ENCODE results near the gene CNTN1.

The CNTN1 gene

GRCh38 chr12:40959041-40959440 lies 266.8 kb downstream of the CNTN1 start:
- no peak for FAIRE-seq
- DNase-seq (ENCODE audit: insufficient read length, low spot score) = no peak
- TF ChIP-seq POU2F2 (IDR thresholded peaks at IDR 0.05; ENCODE audit: low read depth, low read length) (no peak), POLR2A (IDR thresholded peaks at IDR 0.05; ENCODE audit: low read depth, low read length) (no peak), TAF1 (IDR thresholded peaks at IDR 0.05; ENCODE audit: low read depth, low read length) (no peak), POLR2AphosphoS5 (IDR thresholded peaks at IDR 0.05; ENCODE audit: low read depth, low read length) (no peak), SPI1 (IDR thresholded peaks at IDR 0.05; ENCODE audit: low read depth, low read length) (no peak), PAX5 (IDR thresholded peaks at IDR 0.05; ENCODE audit: insufficient read depth, low read length, severe bottlenecking) (no peak)

- FAIRE-seq (no peak), DNase-seq (ENCODE audit: insufficient read length, low spot score) (no peak)
- TF ChIP-seq PAX5 (IDR thresholded peaks at IDR 0.05; ENCODE audit: insufficient read depth, low read length, severe bottlenecking) (no peak), TAF1 (IDR thresholded peaks at IDR 0.05; ENCODE audit: low read depth, low read length) (no peak), POLR2AphosphoS5 (IDR thresholded peaks at IDR 0.05; ENCODE audit: low read depth, low read length) (no peak), SPI1 (IDR thresholded peaks at IDR 0.05; ENCODE audit: low read depth, low read length) (no peak), POLR2A (IDR thresholded peaks at IDR 0.05; ENCODE audit: low read depth, low read length) (no peak), POU2F2 (IDR thresholded peaks at IDR 0.05; ENCODE audit: low read depth, low read length) (no peak)
Measured at GRCh38 chr12:40963751-40964150, 271.5 kb downstream of the CNTN1 start.

GRCh38 chr12:40969796-40970195 lies 277.6 kb downstream of the CNTN1 start:
- FAIRE-seq (no peak), DNase-seq (ENCODE audit: insufficient read length, low spot score) (no peak)
- no peak for TF ChIP-seq POU2F2 (IDR thresholded peaks at IDR 0.05; ENCODE audit: low read depth, low read length)
- no peak for TF ChIP-seq SPI1 (IDR thresholded peaks at IDR 0.05; ENCODE audit: low read depth, low read length)
- TF ChIP-seq TAF1 (IDR thresholded peaks at IDR 0.05; ENCODE audit: low read depth, low read length) = no peak
- TF ChIP-seq PAX5 (IDR thresholded peaks at IDR 0.05; ENCODE audit: insufficient read depth, low read length, severe bottlenecking) = no peak
- no peak for TF ChIP-seq POLR2A (IDR thresholded peaks at IDR 0.05; ENCODE audit: low read depth, low read length)
- no peak for TF ChIP-seq POLR2AphosphoS5 (IDR thresholded peaks at IDR 0.05; ENCODE audit: low read depth, low read length)

- DNase-seq (ENCODE audit: insufficient read length, low spot score) = no peak
- FAIRE-seq = no peak
- no peak for TF ChIP-seq SPI1 (IDR thresholded peaks at IDR 0.05; ENCODE audit: low read depth, low read length)
- no peak for TF ChIP-seq POU2F2 (IDR thresholded peaks at IDR 0.05; ENCODE audit: low read depth, low read length)
- no peak for TF ChIP-seq TAF1 (IDR thresholded peaks at IDR 0.05; ENCODE audit: low read depth, low read length)
- TF ChIP-seq POLR2AphosphoS5 (IDR thresholded peaks at IDR 0.05; ENCODE audit: low read depth, low read length) = no peak
- no peak for TF ChIP-seq PAX5 (IDR thresholded peaks at IDR 0.05; ENCODE audit: insufficient read depth, low read length, severe bottlenecking)
- TF ChIP-seq POLR2A (IDR thresholded peaks at IDR 0.05; ENCODE audit: low read depth, low read length) = no peak
Measured at GRCh38 chr12:40970320-40970907, 278.2 kb downstream of the CNTN1 start.

- FAIRE-seq = no peak
- no peak for TF ChIP-seq TAF1 (IDR thresholded peaks at IDR 0.05; ENCODE audit: low read depth, low read length)
- TF ChIP-seq POLR2AphosphoS5 (IDR thresholded peaks at IDR 0.05; ENCODE audit: low read depth, low read length) = no peak
- TF ChIP-seq PAX5 (IDR thresholded peaks at IDR 0.05; ENCODE audit: insufficient read depth, low read length, severe bottlenecking) = no peak
- no peak for TF ChIP-seq POU2F2 (IDR thresholded peaks at IDR 0.05; ENCODE audit: low read depth, low read length)
- TF ChIP-seq POLR2A (IDR thresholded peaks at IDR 0.05; ENCODE audit: low read depth, low read length) = no peak
- no peak for DNase-seq (ENCODE audit: insufficient read length, low spot score)
Measured at GRCh38 chr12:40971911-40972310, 279.7 kb downstream of the CNTN1 start.

- TF ChIP-seq POU2F2 (IDR thresholded peaks at IDR 0.05; ENCODE audit: low read depth, low read length) = no peak
- no peak for TF ChIP-seq PAX5 (IDR thresholded peaks at IDR 0.05; ENCODE audit: insufficient read depth, low read length, severe bottlenecking)
- no peak for TF ChIP-seq SPI1 (IDR thresholded peaks at IDR 0.05; ENCODE audit: low read depth, low read length)
- no peak for TF ChIP-seq TAF1 (IDR thresholded peaks at IDR 0.05; ENCODE audit: low read depth, low read length)
- TF ChIP-seq POLR2AphosphoS5 (IDR thresholded peaks at IDR 0.05; ENCODE audit: low read depth, low read length) = no peak
- TF ChIP-seq POLR2A (IDR thresholded peaks at IDR 0.05; ENCODE audit: low read depth, low read length) = no peak
- FAIRE-seq = no peak
- DNase-seq (ENCODE audit: insufficient read length, low spot score) = no peak
Measured at GRCh38 chr12:40976546-40976945, 284.3 kb downstream of the CNTN1 start.

- FAIRE-seq (no peak), DNase-seq (ENCODE audit: insufficient read length, low spot score) (no peak)
- TF ChIP-seq POLR2A (IDR thresholded peaks at IDR 0.05; ENCODE audit: low read depth, low read length) (no peak), POLR2AphosphoS5 (IDR thresholded peaks at IDR 0.05; ENCODE audit: low read depth, low read length) (no peak), POU2F2 (IDR thresholded peaks at IDR 0.05; ENCODE audit: low read depth, low read length) (no peak), PAX5 (IDR thresholded peaks at IDR 0.05; ENCODE audit: insufficient read depth, low read length, severe bottlenecking) (no peak), TAF1 (IDR thresholded peaks at IDR 0.05; ENCODE audit: low read depth, low read length) (no peak), SPI1 (IDR thresholded peaks at IDR 0.05; ENCODE audit: low read depth, low read length) (no peak)
Measured at GRCh38 chr12:40980427-40980961, 288.3 kb downstream of the CNTN1 start.

- no peak for DNase-seq (ENCODE audit: insufficient read length, low spot score)
- no peak for FAIRE-seq
- TF ChIP-seq PAX5 (IDR thresholded peaks at IDR 0.05; ENCODE audit: insufficient read depth, low read length, severe bottlenecking) (no peak), SPI1 (IDR thresholded peaks at IDR 0.05; ENCODE audit: low read depth, low read length) (no peak), TAF1 (IDR thresholded peaks at IDR 0.05; ENCODE audit: low read depth, low read length) (no peak)
Measured at GRCh38 chr12:40986001-40986400, 293.8 kb downstream of the CNTN1 start.

GRCh38 chr12:40988355-40988754 lies 296.1 kb downstream of the CNTN1 start:
- DNase-seq (ENCODE audit: insufficient read length, low spot score) (no peak), FAIRE-seq (no peak)
- TF ChIP-seq POU2F2 (IDR thresholded peaks at IDR 0.05; ENCODE audit: low read depth, low read length) = no peak
- no peak for TF ChIP-seq POLR2A (IDR thresholded peaks at IDR 0.05; ENCODE audit: low read depth, low read length)
- TF ChIP-seq SPI1 (IDR thresholded peaks at IDR 0.05; ENCODE audit: low read depth, low read length) = no peak
- no peak for TF ChIP-seq PAX5 (IDR thresholded peaks at IDR 0.05; ENCODE audit: insufficient read depth, low read length, severe bottlenecking)
- no peak for TF ChIP-seq TAF1 (IDR thresholded peaks at IDR 0.05; ENCODE audit: low read depth, low read length)
- no peak for TF ChIP-seq POLR2AphosphoS5 (IDR thresholded peaks at IDR 0.05; ENCODE audit: low read depth, low read length)

- DNase-seq (ENCODE audit: insufficient read length, low spot score) = no peak
- TF ChIP-seq POU2F2 (IDR thresholded peaks at IDR 0.05; ENCODE audit: low read depth, low read length) (no peak), SPI1 (IDR thresholded peaks at IDR 0.05; ENCODE audit: low read depth, low read length) (no peak), PAX5 (IDR thresholded peaks at IDR 0.05; ENCODE audit: insufficient read depth, low read length, severe bottlenecking) (no peak), TAF1 (IDR thresholded peaks at IDR 0.05; ENCODE audit: low read depth, low read length) (no peak)
Measured at GRCh38 chr12:40988824-40989223, 296.6 kb downstream of the CNTN1 start.

More at GRCh38 chr12:40988824-40989223, 296.6 kb downstream of the CNTN1 start:
- FAIRE-seq = no peak

Measured in GM12891 (cell line).